Fibroblast of skin of back (primary cell): ENCODE measurements around the gene ITGAV.

Source experiments
- DNase-seq: peaks from one replicate; pipeline ENCODE4 v3.0.0-alpha.2; 2013

Gene ITGAV

DNA sequence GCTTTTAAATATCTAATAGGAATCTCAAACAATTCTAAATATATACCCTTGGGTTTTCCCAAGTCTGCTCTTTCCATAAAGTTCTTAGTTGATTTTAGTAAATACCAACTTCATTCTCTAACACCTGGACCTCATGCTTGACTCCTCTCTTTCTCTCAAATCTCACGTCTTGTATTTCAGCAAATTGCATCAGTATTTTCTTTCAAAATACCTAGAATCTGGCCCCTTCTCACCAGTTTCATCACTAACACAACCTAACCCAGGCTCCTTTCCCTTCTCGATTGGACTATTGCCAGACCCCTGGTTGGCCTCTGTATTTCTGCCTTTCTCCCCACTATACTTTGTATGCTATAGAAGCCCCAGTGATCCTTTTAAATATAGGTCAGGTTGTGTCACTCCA is 81.0 kb downstream of the ITGAV start:
- DNase-seq: no peak

DNA sequence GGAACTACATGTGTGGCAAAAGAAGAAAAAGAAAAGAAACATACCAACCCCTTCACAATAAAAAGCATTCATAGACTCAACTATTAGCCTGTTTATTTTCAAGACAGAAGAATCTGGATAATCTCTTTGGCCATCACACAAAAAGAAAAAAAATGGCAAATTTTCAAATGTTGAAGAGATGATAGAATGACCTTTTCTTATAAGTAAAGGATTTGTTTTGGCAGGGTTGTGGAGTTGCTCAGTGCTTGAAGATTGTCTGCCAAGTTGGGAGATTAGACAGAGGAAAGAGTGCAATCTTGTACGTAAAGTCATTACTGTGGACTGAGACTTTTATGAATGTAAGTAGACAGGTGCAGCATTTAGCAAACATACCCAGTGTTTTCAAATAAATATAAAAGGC is 85.5 kb downstream of the ITGAV start:
- no peak for DNase-seq

GRCh38 chr2:186683341-186683740 is 93.5 kb downstream of the ITGAV start:
- DNase-seq: no peak

- DNase-seq: no peak
Observed at GRCh38 chr2:186687807-186688211, 98.0 kb downstream of the ITGAV start.

DNA sequence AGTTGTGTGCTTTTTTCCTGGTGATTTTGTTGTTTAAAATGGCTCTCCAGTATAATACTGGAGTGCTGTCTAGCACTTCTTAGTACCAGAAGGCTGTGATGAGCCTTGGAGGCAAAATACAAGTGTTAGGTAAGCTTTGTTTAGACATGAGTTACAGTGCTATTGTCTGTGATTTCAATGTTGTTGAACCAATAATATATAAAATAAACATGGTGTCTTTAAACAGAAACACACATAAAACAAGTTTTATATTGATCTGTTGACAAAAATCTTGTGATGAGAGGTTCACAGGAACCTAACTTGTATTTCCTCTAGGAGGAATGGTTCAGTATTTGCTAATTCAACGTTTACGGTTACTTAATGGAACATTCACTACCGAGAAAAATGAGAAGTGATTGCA is 99.0 kb downstream of the ITGAV start:
- DNase-seq: no peak

DNA sequence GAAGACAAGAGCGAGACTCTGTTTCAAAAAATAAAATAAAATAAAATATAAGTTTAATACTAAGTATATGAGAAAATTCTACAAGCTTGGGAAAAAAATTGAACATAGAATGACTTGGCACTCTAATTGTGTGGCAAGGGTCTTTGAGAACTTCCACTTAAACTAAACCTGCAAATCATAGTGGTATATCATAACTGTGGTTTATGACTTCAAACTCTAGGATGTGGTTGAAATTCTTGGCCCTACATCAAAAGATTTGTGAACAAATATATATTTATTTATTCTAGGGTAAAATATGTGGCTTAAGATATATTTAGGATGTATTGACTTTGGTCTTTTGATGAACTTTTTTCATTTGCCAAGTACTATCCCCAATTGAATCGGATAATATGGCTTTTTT is 100.9 kb downstream of the ITGAV start:
- peak; percentile 10 for DNase-seq

DNA sequence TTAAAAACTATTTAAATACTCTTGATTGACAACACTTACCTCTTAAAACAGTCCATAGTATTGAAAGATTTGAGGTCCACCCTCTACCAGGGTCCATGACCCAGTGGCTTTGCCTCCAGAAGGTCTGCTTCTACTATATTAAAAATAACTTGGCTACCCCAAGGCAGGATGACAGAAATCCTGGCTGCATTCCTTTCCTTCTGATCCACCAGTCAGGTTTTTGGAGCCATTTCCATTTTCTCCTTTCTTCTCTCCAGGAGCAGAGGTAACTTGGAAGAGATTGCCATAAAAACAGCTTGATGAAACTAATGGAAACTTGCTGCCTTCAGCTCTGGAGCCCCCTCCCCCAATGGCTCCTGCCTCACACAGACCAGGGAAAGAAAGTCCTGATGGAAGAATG is 101.4 kb downstream of the ITGAV start:
- DNase-seq: no peak

DNA sequence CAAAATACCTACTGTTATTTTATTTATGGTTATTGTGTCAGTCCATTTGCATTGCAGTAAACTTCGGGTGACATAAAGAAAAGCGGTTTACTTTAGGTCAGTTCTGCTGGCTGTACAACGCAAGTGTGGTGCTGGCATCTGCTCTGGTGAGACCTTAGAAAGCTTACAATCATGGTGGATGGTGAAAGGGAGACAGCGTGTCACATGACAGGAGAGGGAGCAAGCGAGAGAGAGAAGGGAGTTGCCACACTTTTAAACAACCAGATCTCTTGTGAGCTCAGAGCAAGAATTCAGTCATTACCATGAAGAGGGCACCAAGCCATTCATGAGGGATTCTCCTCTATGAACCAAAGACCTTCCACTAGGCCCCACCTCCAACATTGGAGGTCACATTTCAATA is 102.0 kb downstream of the ITGAV start:
- no peak for DNase-seq

DNA sequence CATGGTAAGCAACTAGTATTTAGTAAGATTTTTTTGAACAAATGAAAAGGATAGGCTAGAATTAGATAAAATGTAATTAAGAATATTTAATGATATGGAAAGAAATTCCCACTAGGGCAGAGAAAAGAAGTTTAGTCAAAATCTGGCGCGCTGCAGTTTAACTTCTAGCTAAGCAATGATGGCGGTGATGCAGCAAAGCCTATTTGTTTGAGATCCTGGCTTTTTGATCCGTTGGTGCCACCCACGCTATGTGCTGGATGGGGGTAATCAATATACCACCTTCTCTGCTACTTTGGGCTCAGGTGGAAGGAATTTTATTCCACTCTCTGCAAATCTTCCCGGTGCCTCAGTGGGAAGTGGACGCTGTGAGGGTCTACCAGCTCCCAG is 103.6 kb downstream of the ITGAV start:
- DNase-seq: no peak

DNA sequence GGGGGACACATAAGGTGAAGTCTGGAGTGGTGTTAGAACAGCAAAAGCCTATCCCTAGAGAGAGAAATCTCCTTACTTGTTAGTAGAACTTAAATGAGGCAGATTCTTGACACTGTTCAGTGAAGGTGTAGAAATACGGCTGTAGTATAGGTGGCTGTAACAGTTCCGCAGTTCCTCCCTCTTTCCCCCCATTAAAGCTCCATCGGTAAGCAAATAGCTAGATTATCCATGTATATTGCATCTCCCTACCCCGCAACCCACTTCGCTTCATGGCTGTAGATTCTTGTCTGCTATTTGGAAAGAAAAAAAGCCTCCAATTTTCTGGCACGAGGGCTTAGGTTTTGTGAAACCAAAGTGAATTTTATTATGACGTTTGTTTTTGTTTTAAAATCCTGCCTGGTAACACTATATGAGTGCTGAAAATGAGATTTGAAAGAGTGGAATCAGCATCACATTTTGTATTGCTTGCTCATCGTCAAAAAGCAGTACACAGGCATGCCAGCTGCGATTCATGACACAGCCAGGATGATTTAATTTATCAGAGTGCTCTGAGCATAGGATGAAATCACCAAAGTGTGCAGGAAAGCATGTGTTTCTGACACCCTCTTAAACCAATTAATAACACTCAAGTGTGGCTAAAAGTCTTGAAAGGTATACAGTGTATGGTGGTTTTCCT is 105.4 kb downstream of the ITGAV start:
- peak; percentile 74 for DNase-seq

DNA sequence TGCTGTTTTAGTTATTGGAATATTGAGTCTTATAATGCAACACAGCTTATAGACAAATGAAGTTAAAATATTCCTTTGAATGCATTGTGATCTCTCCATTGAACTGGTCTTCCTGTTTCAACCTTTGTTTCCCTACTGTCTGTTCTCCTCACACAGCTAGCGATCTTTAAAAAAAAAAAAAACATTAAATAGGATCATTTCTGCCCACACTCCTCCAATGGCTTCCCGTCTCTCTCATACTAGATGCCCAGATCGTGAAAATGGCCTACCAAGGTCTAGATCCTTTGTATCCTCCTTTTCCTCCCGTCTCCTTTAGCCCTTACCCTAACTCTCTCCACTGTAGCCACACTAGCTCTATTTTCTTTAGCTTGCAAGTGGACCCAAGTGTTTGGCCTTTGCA is 106.4 kb downstream of the ITGAV start:
- DNase-seq: no peak

DNA sequence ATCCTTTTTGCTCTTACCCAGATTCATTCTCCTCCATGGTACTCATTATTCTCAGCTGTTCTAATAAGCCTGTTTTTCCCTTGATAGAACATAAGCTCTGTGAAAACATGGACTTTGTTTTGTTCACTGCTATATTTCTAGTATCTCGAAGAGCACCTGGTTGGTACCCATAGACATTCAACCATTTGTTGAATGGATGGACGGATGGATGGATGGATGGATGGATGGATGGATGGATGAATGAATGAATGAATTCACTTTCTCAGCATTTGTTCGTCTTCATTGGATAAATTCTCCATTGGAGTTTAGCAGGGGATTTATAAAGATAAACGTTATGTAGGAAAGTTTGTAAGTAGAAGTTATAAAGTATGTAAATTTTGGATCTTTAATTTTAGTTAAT is 106.9 kb downstream of the ITGAV start:
- DNase-seq: no peak

- DNase-seq: peak; percentile 61
Observed at GRCh38 chr2:186697536-186697935, 107.7 kb downstream of the ITGAV start.

GRCh38 chr2:186699742-186700141 is 109.9 kb downstream of the ITGAV start:
- DNase-seq: no peak

GRCh38 chr2:186702006-186702405 is 112.2 kb downstream of the ITGAV start:
- DNase-seq: no peak

GRCh38 chr2:186702501-186702900 is 112.6 kb downstream of the ITGAV start:
- no peak for DNase-seq

DNA sequence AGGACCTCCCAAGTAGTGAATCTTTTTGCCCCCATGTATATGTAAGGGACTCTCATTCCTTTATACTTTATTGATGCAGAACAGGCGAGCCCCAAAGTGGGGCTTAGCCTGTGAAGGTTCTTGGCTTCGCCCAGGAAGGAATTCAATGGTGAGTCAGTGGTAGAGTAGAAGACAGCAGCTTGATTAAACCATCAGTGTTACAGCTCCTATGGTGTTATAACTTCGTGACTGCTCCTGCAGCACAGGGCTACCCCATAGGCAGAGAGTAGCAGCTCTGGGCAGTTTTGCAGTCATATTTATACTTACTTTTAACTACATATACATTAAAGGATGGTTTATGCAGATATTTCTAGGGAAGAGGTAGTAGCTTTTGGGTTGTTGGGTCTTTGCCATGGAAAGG is 115.0 kb downstream of the ITGAV start:
- DNase-seq: no peak

DNA sequence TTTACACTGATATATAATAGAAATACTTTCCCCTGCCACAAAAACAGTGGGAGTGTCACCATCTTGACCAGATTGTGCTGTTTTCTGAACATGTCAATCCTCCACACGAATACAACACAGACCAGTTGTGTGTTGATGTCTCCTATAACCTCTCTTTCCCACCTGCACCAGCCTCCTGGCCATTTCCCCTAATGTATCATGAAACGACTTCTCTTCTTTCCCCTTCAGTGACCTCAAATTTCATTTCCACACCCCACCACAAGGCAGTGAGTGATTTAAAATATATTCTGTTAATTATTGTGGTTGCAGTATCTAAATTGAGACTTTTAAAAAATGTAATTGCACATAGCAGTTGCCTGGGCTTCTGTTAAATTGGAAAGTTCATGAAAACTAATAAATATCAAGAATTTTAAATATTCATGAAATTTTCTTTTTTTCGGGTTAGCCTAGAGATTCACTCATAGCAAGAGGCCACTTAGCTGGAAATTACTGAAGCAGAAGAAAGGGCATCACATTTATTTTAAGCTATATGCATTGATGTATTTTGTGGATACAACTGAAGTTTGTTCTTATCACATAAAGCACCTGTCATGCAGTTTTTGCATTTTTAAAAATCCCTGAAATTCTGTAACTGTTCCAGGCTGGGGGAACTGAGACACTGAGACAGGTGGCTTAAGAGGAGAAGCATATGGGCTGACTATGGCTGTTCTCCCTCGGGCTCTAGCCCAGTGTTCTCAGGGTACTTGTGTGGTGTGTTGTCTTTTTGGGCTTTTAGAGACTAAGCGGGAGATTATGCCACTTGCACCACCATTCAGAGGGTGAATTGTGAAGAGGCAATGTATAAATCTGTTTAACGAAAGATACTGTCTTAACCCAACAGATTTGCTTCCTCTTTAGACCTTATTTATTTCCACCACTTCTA is 119.9 kb downstream of the ITGAV start:
- no peak for DNase-seq

- DNase-seq: no peak
Observed at GRCh38 chr2:186713691-186714090, 123.8 kb downstream of the ITGAV start.

GRCh38 chr2:186714611-186715010 is 124.8 kb downstream of the ITGAV start:
- no peak for DNase-seq

GRCh38 chr2:186716004-186716403 is 126.1 kb downstream of the ITGAV start:
- no peak for DNase-seq

DNA sequence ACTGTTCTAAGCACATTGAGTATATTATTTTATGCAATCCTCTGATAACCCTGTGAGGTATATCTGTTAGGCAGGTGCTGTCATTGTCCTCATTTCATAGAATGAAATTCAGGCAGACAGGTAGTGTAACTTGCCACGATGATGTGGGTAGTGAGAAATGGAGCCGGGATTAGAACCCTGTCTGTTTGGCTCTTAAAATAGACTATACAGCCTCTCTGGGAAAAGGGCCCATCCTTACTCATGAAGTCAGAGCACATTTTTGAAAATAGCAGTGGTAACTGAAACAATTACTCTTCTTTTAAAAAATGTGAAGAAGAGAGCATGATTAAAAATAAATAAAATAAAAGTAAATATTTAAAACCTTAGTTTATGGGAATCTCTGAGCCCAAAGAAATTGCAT is 127.0 kb downstream of the ITGAV start:
- DNase-seq: peak; percentile 13

GRCh38 chr2:186717320-186718007 is 127.6 kb downstream of the ITGAV start:
- peak; percentile 16 for DNase-seq

- no peak for DNase-seq
Observed at GRCh38 chr2:186718122-186718521, 128.3 kb downstream of the ITGAV start.
